Effector memory CD8-positive, alpha-beta T cell (primary cell): ENCODE results near the gene LHX5.

ENCODE experiments used
- ATAC-seq: fragments of 150-1000 bp; cut with Tn5 transposase; replicated peaks from 2 replicates; pipeline ENCODE4 v1.10.0; 2021; ENCODE audit warnings: mild to moderate bottlenecking, moderate library complexity
- DNase-seq, 3 experiments: peaks; one replicate each; pipeline ENCODE4 v3.0.0; 2021
- H3K27ac Mint-ChIP-seq, 2 donors: one replicate each; pipeline ENCODE4 v1.8.0; 2022; ENCODE audit warnings: mild to moderate bottlenecking in 2 of 2, mixed read lengths in 2 of 2, moderate library complexity in 2 of 2
- H3K27me3 Mint-ChIP-seq, 2 donors: one replicate each; pipeline ENCODE4 v1.8.0; 2022; ENCODE audit warnings: mixed read lengths in 2 of 2
- H3K36me3 Mint-ChIP-seq: one replicate; pipeline ENCODE4 v1.8.0; 2022; ENCODE audit warnings: mild to moderate bottlenecking, moderate library complexity, mixed read lengths; ENCODE audit not compliant: insufficient read depth
- H3K4me1 Mint-ChIP-seq, 2 donors: one replicate each; pipeline ENCODE4 v1.8.0; 2022; ENCODE audit warnings: low read depth in 2 of 2, mixed read lengths in 2 of 2
- H3K4me3 Mint-ChIP-seq, 2 donors: one replicate each; pipeline ENCODE4 v1.8.0; 2022; ENCODE audit warnings: mild to moderate bottlenecking in 2 of 2, mixed read lengths in 2 of 2, moderate library complexity in 2 of 2
- H3K9me3 Mint-ChIP-seq, 2 donors: one replicate each; pipeline ENCODE4 v1.8.0; 2022; ENCODE audit warnings: mixed read lengths in 2 of 2

Gene LHX5

GRCh38 chr12:113474635-113475436 is 3.2 kb upstream of the LHX5 start:
- no peaks in the 10 kb centered on the region for H3K36me3 Mint-ChIP-seq
- peaks cover 0 to 3% of the 10 kb centered on the region in 2 donors for H3K9me3 Mint-ChIP-seq
- H3K4me1 Mint-ChIP-seq, result peaks cover 5 to 14% of the 10 kb centered on the region in 2 donors
- H3K4me3 Mint-ChIP-seq, result peak overlapping the region in 1 of 2 donors; percentile 7
- no peak for ATAC-seq
- peaks cover 84 to 89% of the 10 kb centered on the region in 2 donors for H3K27me3 Mint-ChIP-seq
- no peak overlapping the region for H3K27ac Mint-ChIP-seq
- DNase-seq, result no peak

- DNase-seq, result no peak
Measured at GRCh38 chr12:113473942-113474341, 2.3 kb upstream of the LHX5 start.

GRCh38 chr12:113473400-113473799 is 1.7 kb upstream of the LHX5 start:
- Mint-ChIP-seq H3K4me1 (peaks cover 5 to 14% of the 10 kb centered on the region in 2 donors), H3K9me3 (no peaks in the 10 kb centered on the region), H3K27ac (no peak overlapping the region), H3K27me3 (peaks cover 83 to 89% of the 10 kb centered on the region in 2 donors), H3K36me3 (no peaks in the 10 kb centered on the region), H3K4me3 (no peak overlapping the region)
- ATAC-seq, result no peak
- no peak for DNase-seq

More at GRCh38 chr12:113473942-113474341, 2.3 kb upstream of the LHX5 start:
- Mint-ChIP-seq H3K27ac (no peak overlapping the region), H3K36me3 (no peaks in the 10 kb centered on the region), H3K27me3 (peaks cover 83 to 89% of the 10 kb centered on the region in 2 donors), H3K4me3 (no peak overlapping the region), H3K9me3 (no peaks in the 10 kb centered on the region), H3K4me1 (peaks cover 5 to 14% of the 10 kb centered on the region in 2 donors)
- ATAC-seq, result no peak

- no peak for ATAC-seq
Measured at GRCh38 chr12:113472191-113473121, 785 bp upstream of the LHX5 start.

GRCh38 chr12:113470871-113471618 is 626 bp downstream of the LHX5 start:
- Mint-ChIP-seq H3K36me3 (no peaks in the 10 kb centered on the region), H3K27ac (no peak overlapping the region), H3K9me3 (no peaks in the 10 kb centered on the region), H3K4me1 (peaks cover 11 to 14% of the 10 kb centered on the region in 2 donors), H3K27me3 (peaks cover 79 to 95% of the 10 kb centered on the region in 2 donors), H3K4me3 (no peak overlapping the region)
- DNase-seq (no peak), ATAC-seq (no peak)

More at GRCh38 chr12:113472191-113473121, 785 bp upstream of the LHX5 start:
- no peaks in the 10 kb centered on the region for H3K36me3 Mint-ChIP-seq
- H3K4me3 Mint-ChIP-seq, result no peak overlapping the region
- no peak for DNase-seq
- no peaks in the 10 kb centered on the region for H3K9me3 Mint-ChIP-seq
- H3K27me3 Mint-ChIP-seq, result peaks cover 74 to 89% of the 10 kb centered on the region in 2 donors
- H3K4me1 Mint-ChIP-seq, result peaks cover 5 to 14% of the 10 kb centered on the region in 2 donors
- no peak overlapping the region for H3K27ac Mint-ChIP-seq

- no peak for ATAC-seq
- H3K4me3 Mint-ChIP-seq, result no peak overlapping the region
- DNase-seq, result no peak
Measured at GRCh38 chr12:113469949-113470743, 1.5 kb downstream of the LHX5 start.

GRCh38 chr12:113469224-113469948 is 2.3 kb downstream of the LHX5 start:
- Mint-ChIP-seq H3K36me3 (no peaks in the 10 kb centered on the region), H3K4me3 (no peak overlapping the region), H3K27ac (no peak overlapping the region), H3K27me3 (peaks cover 72 to 92% of the 10 kb centered on the region in 2 donors), H3K9me3 (no peaks in the 10 kb centered on the region), H3K4me1 (peaks cover 6 to 9% of the 10 kb centered on the region in 2 donors)
- no peak for DNase-seq
- no peak for ATAC-seq

More at GRCh38 chr12:113469949-113470743, 1.5 kb downstream of the LHX5 start:
- Mint-ChIP-seq H3K27me3 (peaks cover 72 to 92% of the 10 kb centered on the region in 2 donors), H3K9me3 (no peaks in the 10 kb centered on the region), H3K36me3 (no peaks in the 10 kb centered on the region), H3K4me1 (peaks cover 11 to 13% of the 10 kb centered on the region in 2 donors), H3K27ac (no peak overlapping the region)

GRCh38 chr12:113468365-113469223 is 3.1 kb downstream of the LHX5 start:
- Mint-ChIP-seq H3K4me3 (no peak overlapping the region), H3K27ac (no peak overlapping the region), H3K36me3 (no peaks in the 10 kb centered on the region), H3K27me3 (peaks cover 73 to 92% of the 10 kb centered on the region in 2 donors), H3K4me1 (peaks cover 8 to 11% of the 10 kb centered on the region in 2 donors), H3K9me3 (no peaks in the 10 kb centered on the region)
- ATAC-seq, result no peak
- no peak for DNase-seq

DNA sequence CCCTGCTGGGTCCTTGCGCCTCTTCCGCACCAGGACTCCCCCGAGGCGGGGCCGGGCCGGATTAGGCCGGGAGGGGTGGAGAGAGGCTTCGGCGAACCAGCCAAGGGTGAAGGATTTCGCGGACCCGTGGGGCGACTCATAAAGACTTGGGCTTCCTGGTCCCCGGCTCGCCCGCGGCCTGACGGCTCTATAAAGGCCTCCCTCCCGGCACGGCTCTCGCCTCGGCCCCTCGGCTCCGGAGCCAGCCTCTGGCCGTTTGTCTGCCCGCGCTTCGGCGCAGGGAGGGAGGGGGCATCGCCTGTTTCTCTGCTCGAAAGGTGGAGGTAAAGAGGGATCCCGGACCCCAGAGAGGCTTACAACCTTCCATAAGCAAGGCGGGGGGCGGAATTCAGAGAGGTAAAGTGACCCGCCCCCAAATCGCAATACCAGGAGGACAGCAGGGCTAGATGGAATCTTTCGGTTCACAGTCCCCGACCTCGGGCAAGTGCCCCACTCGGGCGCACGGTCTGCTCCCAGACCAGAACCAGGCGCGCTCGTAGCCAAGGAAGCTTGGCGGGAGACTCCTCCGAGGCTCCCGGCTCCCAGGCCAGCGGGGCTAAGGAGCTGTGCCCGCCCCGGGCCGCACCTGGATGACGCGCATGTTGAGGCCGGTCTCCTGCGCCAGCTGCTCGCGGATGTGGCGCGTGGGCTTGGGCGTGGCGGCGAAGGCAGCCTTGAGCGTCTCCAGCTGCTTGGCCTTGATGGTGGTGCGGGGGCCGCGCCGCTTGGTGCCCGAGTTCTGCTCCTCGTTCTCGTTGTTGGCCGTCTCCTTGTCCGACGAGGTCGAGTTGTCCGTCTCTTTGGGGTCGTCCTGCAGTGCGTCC is 3.9 kb downstream of the LHX5 start:
- Mint-ChIP-seq H3K9me3 (no peaks in the 10 kb centered on the region), H3K4me3 (peak overlapping the region in 1 of 2 donors; percentile 46), H3K4me1 (peaks cover 12 to 14% of the 10 kb centered on the region in 2 donors), H3K36me3 (no peaks in the 10 kb centered on the region), H3K27me3 (peaks cover 68 to 92% of the 10 kb centered on the region in 2 donors), H3K27ac (no peak overlapping the region)
- no peak for DNase-seq
- no peak for ATAC-seq

GRCh38 chr12:113467142-113467501 is 4.5 kb downstream of the LHX5 start:
- ATAC-seq (no peak), DNase-seq (no peak)
- H3K36me3 Mint-ChIP-seq, result no peaks in the 10 kb centered on the region
- no peak overlapping the region for H3K27ac Mint-ChIP-seq
- H3K4me3 Mint-ChIP-seq, result peak overlapping the region; percentile 7 to 46
- no peaks in the 10 kb centered on the region for H3K9me3 Mint-ChIP-seq
- peaks cover 12 to 19% of the 10 kb centered on the region in 2 donors for H3K4me1 Mint-ChIP-seq
- H3K27me3 Mint-ChIP-seq, result peaks cover 67 to 92% of the 10 kb centered on the region in 2 donors
